ENCODE results near the gene TANGO2. TPM values are rescaled to one million over a fixed set of nuclear protein-coding genes. Genes with fewer than 3 reads are reported as not detected.

Gene TANGO2
- total and polyA plus RNA-seq, 9 of the 15 experiments (the other 6 are each of a cell fraction or from before 2014, with no cell fraction given), result 15.5 to 94.9 (median 70.1) TPM

DNA sequence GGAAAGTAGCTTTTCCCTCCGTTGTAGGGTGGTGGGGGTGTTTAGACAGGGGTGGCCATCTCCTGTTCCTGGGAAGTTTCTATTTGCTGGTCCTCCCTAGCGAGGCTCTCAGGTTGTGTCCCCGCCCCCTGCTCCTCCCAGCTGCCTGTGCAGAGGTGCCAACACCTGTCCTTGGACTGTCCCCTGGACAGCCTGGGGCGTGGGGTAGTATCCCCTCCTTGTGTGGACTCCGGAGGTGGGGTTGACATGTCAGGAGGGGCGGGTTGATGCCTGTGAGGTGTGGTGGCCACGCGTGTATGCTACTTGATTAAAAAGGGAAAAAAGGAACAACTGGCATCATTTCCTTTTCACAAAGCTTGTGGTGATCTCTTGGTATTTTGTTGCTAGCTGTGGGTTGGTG is 80.7 kb downstream of the TANGO2 start (continued):
- TF ChIP-seq, protein P1, sequence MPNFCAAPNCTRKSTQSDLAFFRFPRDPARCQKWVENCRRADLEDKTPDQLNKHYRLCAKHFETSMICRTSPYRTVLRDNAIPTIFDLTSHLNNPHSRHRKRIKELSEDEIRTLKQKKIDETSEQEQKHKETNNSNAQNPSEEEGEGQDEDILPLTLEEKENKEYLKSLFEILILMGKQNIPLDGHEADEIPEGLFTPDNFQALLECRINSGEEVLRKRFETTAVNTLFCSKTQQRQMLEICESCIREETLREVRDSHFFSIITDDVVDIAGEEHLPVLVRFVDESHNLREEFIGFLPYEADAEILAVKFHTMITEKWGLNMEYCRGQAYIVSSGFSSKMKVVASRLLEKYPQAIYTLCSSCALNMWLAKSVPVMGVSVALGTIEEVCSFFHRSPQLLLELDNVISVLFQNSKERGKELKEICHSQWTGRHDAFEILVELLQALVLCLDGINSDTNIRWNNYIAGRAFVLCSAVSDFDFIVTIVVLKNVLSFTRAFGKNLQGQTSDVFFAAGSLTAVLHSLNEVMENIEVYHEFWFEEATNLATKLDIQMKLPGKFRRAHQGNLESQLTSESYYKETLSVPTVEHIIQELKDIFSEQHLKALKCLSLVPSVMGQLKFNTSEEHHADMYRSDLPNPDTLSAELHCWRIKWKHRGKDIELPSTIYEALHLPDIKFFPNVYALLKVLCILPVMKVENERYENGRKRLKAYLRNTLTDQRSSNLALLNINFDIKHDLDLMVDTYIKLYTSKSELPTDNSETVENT (CRISPR knock-in tag; IDR thresholded peaks at IDR 0.05), result peak; percentile 33; the same call in 1 of the 2 replicates
- no peak for TF ChIP-seq GTF2F1 (IDR thresholded peaks at IDR 0.05; ENCODE audit: low read depth, low read length)
- TF ChIP-seq PHB2 (IDR thresholded peaks at IDR 0.05; ENCODE audit: low read depth), result no peak
- no peak for TF ChIP-seq FOSL1 (tag; conservative IDR thresholded peaks at IDR 0.05)
- TF ChIP-seq NCOA4 (IDR thresholded peaks at IDR 0.05; ENCODE audit: partially characterized antibody), result no peak
- TF ChIP-seq NFRKB (IDR thresholded peaks at IDR 0.05; ENCODE audit: low read depth), result no peak
- TF ChIP-seq IFI16 (CRISPR knock-in tag; IDR thresholded peaks at IDR 0.05), result no peak
- no peak for TF ChIP-seq MYC (IDR thresholded peaks at IDR 0.05; ENCODE audit: low read depth, low read length)
- TF ChIP-seq MYC (CRISPR knock-in tag; IDR thresholded peaks at IDR 0.05; ENCODE audit: borderline replicate concordance, low read depth), result no peak
- TF ChIP-seq POLR2B (IDR thresholded peaks at IDR 0.05; ENCODE audit: low read depth, partially characterized antibody), result peak; percentile 28
- TF ChIP-seq CBX8 (IDR thresholded peaks at IDR 0.05; ENCODE audit: borderline replicate concordance, extremely low read depth, low read depth, low read length, poor library complexity, severe bottlenecking), result no peak
- TF ChIP-seq, protein P2, sequence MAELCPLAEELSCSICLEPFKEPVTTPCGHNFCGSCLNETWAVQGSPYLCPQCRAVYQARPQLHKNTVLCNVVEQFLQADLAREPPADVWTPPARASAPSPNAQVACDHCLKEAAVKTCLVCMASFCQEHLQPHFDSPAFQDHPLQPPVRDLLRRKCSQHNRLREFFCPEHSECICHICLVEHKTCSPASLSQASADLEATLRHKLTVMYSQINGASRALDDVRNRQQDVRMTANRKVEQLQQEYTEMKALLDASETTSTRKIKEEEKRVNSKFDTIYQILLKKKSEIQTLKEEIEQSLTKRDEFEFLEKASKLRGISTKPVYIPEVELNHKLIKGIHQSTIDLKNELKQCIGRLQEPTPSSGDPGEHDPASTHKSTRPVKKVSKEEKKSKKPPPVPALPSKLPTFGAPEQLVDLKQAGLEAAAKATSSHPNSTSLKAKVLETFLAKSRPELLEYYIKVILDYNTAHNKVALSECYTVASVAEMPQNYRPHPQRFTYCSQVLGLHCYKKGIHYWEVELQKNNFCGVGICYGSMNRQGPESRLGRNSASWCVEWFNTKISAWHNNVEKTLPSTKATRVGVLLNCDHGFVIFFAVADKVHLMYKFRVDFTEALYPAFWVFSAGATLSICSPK (IDR thresholded peaks at IDR 0.05; ENCODE audit: borderline replicate concordance), result no peak
- TF ChIP-seq CSDE1 (IDR thresholded peaks at IDR 0.05), result no peak
- TF ChIP-seq SAFB (IDR thresholded peaks at IDR 0.05; ENCODE audit: borderline replicate concordance, low read depth, low read length), result no peak
- TF ChIP-seq, protein P3, sequence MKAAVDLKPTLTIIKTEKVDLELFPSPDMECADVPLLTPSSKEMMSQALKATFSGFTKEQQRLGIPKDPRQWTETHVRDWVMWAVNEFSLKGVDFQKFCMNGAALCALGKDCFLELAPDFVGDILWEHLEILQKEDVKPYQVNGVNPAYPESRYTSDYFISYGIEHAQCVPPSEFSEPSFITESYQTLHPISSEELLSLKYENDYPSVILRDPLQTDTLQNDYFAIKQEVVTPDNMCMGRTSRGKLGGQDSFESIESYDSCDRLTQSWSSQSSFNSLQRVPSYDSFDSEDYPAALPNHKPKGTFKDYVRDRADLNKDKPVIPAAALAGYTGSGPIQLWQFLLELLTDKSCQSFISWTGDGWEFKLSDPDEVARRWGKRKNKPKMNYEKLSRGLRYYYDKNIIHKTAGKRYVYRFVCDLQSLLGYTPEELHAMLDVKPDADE (conservative IDR thresholded peaks at IDR 0.05; ENCODE audit: control insufficient read depth, low read depth, low read length), result no peak
- no peak for TF ChIP-seq CREM (IDR thresholded peaks at IDR 0.05; ENCODE audit: low read depth)
- no peak for TF ChIP-seq NFXL1 (CRISPR knock-in tag; IDR thresholded peaks at IDR 0.05)
- TF ChIP-seq PCBP1 (IDR thresholded peaks at IDR 0.05; ENCODE audit: low read depth, low read length, poor library complexity, severe bottlenecking), result no peak
- TF ChIP-seq ZNF699 (CRISPR knock-in tag; IDR thresholded peaks at IDR 0.05; ENCODE audit: insufficient replicate concordance), result no peak
- TF ChIP-seq TAL1 (IDR thresholded peaks at IDR 0.05), result no peak
- TF ChIP-seq, protein P4, sequence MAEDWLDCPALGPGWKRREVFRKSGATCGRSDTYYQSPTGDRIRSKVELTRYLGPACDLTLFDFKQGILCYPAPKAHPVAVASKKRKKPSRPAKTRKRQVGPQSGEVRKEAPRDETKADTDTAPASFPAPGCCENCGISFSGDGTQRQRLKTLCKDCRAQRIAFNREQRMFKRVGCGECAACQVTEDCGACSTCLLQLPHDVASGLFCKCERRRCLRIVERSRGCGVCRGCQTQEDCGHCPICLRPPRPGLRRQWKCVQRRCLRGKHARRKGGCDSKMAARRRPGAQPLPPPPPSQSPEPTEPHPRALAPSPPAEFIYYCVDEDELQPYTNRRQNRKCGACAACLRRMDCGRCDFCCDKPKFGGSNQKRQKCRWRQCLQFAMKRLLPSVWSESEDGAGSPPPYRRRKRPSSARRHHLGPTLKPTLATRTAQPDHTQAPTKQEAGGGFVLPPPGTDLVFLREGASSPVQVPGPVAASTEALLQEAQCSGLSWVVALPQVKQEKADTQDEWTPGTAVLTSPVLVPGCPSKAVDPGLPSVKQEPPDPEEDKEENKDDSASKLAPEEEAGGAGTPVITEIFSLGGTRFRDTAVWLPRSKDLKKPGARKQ (CRISPR knock-in tag; IDR thresholded peaks at IDR 0.05), result no peak
- TF ChIP-seq HCFC1 (IDR thresholded peaks at IDR 0.05; ENCODE audit: low read depth, low read length), result no peak
- no peak for TF ChIP-seq GATA2 (CRISPR knock-in tag; IDR thresholded peaks at IDR 0.05)
- no peak for TF ChIP-seq FOXP1 (CRISPR knock-in tag; IDR thresholded peaks at IDR 0.05)

All from K562 (cell line).